ENCODE data around the gene HRC.
"Not testable (repeated sequence)": the region's sequence is repeated elsewhere in the genome, so short reads cannot be mapped to it uniquely, and the experiment has no call there.

HRC gene

GRCh38 chr19:49155005-49155819 lies at the start of gene HRC:
TSS of gene HRC (minus strand) at chr19:49155396. CDS start at chr19:49155237, 159 bp downstream.
- no peak for DNase-seq

- DNase-seq = no peak
These were observed 45.8 kb upstream of the HRC start for GRCh38 chr19:49201042-49201441.

- no peak for DNase-seq
These were observed 45.2 kb upstream of the HRC start for GRCh38 chr19:49200238-49200862.

- no peak for DNase-seq
These were observed 41.5 kb upstream of the HRC start for GRCh38 chr19:49196527-49197240.

GRCh38 chr19:49194408-49194807 lies 39.2 kb upstream of the HRC start:
- DNase-seq = no peak

- no peak for DNase-seq
These were observed 38.7 kb upstream of the HRC start for GRCh38 chr19:49193822-49194394.

- no peak for DNase-seq
These were observed 35.6 kb upstream of the HRC start for GRCh38 chr19:49190781-49191180.

GRCh38 chr19:49189259-49189658 lies 34.1 kb upstream of the HRC start:
- DNase-seq = no peak

- DNase-seq = no peak
These were observed 33.5 kb upstream of the HRC start for GRCh38 chr19:49188626-49189200.

GRCh38 chr19:49186108-49186507 lies 30.9 kb upstream of the HRC start:
- DNase-seq = no peak

- no peak for DNase-seq
These were observed 27.7 kb upstream of the HRC start for GRCh38 chr19:49182848-49183375.

- not testable (repeated sequence) for DNase-seq
These were observed 27.0 kb upstream of the HRC start for GRCh38 chr19:49182010-49182847.

- DNase-seq = no peak
These were observed 25.5 kb upstream of the HRC start for GRCh38 chr19:49180659-49181058.

- DNase-seq = no peak
These were observed 18.0 kb upstream of the HRC start for GRCh38 chr19:49173198-49173597.

- no peak for DNase-seq
These were observed 13.2 kb upstream of the HRC start for GRCh38 chr19:49168421-49168820.

GRCh38 chr19:49167857-49168409 lies 12.7 kb upstream of the HRC start:
- no peak for DNase-seq

- no peak for DNase-seq
These were observed 10.7 kb upstream of the HRC start for GRCh38 chr19:49165865-49166301.

- no peak for DNase-seq
These were observed 10.0 kb upstream of the HRC start for GRCh38 chr19:49165111-49165750.

- no peak for DNase-seq
These were observed 6.8 kb upstream of the HRC start for GRCh38 chr19:49161987-49162386.

GRCh38 chr19:49160450-49161189 lies 5.4 kb upstream of the HRC start:
- no peak for DNase-seq
